NCI-H345 treated with DMSO at 0.1 percent for 48 hours (cell line): ENCODE results near the gene TBC1D8.

Experiments
- DNase-seq: peaks from one replicate; lab custom pipeline; 2025; ENCODE audit not compliant: unreplicated experiment; lab: John Stamatoyannopoulos, UW

TBC1D8 gene

GRCh38 chr2:101139495-101139894 lies 11.7 kb downstream of the TBC1D8 start:
- no peak for DNase-seq

- no peak for DNase-seq
Observed at GRCh38 chr2:101135412-101136296, 15.5 kb downstream of the TBC1D8 start.

GRCh38 chr2:101133492-101134100 lies 17.6 kb downstream of the TBC1D8 start:
- DNase-seq: no peak

- no peak for DNase-seq
Observed at GRCh38 chr2:101132202-101132601, 19.0 kb downstream of the TBC1D8 start.

GRCh38 chr2:101130081-101130480 lies 21.1 kb downstream of the TBC1D8 start:
- no peak for DNase-seq

GRCh38 chr2:101127319-101128056 lies 23.7 kb downstream of the TBC1D8 start:
- no peak for DNase-seq

GRCh38 chr2:101125808-101126207 lies 25.4 kb downstream of the TBC1D8 start:
- DNase-seq: no peak

- no peak for DNase-seq
Observed at GRCh38 chr2:101125374-101125773, 25.8 kb downstream of the TBC1D8 start.

- DNase-seq: no peak
Observed at GRCh38 chr2:101124643-101125366, 26.4 kb downstream of the TBC1D8 start.

- no peak for DNase-seq
Observed at GRCh38 chr2:101123795-101124471, 27.2 kb downstream of the TBC1D8 start.

- DNase-seq: no peak
Observed at GRCh38 chr2:101121174-101121573, 30.0 kb downstream of the TBC1D8 start.

GRCh38 chr2:101120124-101120996 lies 30.8 kb downstream of the TBC1D8 start:
- no peak for DNase-seq

GRCh38 chr2:101119431-101119830 lies 31.8 kb downstream of the TBC1D8 start:
- DNase-seq: no peak

GRCh38 chr2:101116841-101117552 lies 34.2 kb downstream of the TBC1D8 start:
- no peak for DNase-seq

GRCh38 chr2:101116348-101116747 lies 34.8 kb downstream of the TBC1D8 start:
- no peak for DNase-seq

- DNase-seq: no peak
Observed at GRCh38 chr2:101115664-101116063, 35.5 kb downstream of the TBC1D8 start.

GRCh38 chr2:101114815-101115214 lies 36.4 kb downstream of the TBC1D8 start:
- no peak for DNase-seq

- no peak for DNase-seq
Observed at GRCh38 chr2:101114268-101114783, 36.9 kb downstream of the TBC1D8 start.
